ENCODE measurements around the gene AK1.
"Not testable (repeated sequence)": the region's sequence is repeated elsewhere in the genome, so short reads cannot be mapped to it uniquely, and the experiment has no call there.

AK1 gene

DNA sequence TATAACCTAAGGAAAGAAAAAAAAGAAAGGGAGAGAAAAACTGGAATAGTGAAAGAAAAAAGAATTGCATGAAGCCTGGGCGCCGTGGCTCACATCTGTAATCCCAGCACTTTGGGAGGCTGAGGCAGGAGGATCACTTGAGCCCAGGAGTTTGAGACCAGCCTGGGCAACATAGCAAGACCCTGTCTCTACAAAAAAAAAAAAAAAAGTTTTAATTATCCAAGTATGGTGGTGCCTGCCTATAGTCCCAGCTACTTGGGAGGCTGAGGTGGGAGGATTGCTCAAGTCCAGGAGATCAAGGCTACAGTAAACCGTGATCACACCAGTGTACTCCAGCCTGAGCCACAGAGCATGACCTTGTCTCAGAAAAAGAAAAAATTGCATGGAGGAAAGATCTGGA is 4.2 kb upstream of the AK1 start:
- not testable (repeated sequence) for DNase-seq

DNA sequence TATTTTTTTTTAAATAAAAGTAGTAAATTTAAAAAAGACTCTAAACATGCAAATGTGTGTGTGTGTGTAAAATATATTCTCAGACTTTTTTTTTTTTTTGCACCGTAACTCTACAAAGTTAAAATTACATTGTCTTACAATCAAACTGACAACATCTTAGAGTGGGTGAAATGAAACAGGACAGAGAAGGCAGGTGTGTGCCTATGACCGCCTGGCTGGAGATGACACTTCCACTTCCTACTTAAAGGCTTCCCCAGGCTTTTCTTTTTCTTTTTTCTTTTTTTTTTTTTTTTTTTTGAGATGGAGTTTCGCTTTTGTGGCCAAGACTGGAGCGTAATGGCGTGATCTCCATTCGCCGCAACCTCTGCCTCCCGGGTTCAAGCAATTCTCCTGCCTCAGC is 2.7 kb upstream of the AK1 start:
- no peak for DNase-seq

DNA sequence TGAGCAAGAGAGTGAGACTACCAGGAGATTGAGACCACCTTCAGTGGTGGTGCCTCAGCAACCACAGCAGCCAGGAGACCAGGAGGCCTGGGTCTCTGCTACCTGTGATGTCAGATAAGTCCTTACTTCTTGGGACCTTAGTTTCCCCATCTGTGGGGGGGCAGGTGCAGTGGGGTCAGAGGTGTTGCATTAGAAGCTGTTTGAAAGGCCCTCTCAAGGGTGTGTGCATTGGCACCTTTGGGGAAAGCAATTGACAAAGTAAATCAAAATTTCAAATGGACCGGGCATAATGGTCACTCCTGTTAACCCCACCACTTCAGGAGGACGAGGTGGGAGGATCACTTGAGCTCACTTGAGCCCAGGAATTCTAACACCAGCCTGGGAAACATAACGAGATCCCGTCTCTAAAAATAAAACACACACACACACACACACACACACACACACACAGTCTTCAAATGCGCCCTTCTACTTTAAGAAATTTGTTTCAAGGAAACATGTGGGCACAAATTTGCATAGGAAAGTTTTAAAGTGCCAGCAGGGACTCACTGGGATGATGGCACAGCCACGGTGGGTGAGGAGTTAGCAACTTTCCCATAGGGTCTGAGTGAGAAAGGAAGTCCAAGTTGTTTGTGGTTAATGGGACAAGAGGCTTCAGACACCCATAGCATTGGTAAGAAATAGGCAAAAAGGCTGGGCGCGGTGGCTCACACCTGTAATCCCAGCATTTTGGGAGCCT is 1.3 kb upstream of the AK1 start:
- DNase-seq: no peak

DNA sequence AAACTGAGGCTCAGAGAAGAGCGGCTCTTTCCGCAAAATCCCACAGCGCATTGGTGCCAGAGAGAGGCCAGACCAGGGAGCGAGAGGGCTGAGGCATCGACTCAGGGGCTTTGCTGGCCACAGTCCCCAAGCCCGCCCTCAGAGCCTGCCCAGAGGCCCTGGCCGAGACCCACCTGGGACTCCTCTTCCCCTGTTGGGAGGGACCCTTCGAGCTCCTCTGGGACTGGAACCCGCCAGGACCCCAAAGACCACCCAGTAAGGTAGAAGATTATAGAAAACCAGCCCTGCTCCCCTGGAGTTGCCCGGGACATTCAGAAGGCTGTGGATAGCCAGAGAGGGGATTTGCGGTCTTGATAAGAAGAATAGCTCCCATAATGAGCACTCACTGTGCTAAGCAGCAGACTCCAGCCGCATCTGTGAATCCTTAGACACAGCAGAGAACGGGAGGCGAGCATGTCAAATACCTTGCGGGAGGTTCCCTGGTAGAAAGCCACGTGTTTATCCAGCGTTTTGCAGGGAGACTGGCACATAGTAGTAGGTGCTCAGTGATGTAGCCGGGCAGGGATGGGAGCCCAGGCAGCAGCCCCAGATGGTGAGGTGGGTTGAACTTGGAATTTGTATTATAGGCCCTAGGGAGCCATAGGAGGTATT is 651 bp upstream of the AK1 start:
- DNase-seq: no peak

DNA sequence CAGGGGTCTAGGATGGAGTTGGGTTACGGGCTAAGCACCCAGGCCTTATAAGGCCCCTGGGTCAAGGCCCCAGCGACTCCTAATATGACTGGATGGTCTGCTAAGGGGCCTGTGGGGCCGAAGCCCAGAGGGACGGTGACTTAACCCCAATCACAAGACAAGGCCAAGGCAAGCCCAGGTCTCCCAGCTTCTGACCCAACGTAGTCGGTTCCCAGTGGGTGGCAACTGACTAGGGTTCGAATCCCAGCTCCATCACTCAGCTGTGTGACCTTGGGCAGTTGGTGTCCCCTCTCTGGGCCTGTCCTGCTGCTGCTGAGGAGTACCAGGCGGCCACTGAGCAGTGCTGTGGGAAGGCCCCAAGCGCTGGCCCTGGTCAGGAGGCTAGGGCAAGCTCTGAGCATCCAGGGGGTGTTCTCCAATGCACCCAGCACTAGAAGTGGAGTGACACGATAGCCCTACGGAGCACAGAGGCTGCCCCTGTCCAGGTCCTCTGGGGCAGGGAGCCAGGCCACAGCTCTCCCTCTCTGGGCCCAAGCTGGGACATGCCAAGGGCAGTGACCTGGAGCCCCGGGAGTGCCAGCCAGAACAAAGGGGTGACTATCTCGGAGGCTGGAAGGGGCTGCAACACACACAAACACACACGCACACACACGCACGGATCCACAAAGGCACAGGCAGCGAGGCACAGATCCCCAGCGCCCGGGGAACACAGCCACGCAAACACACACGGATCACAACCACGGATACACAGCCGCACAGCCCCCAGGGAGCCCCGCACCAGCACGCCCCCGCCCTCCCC is 512 bp downstream of the AK1 start:
- DNase-seq: no peak

DNA sequence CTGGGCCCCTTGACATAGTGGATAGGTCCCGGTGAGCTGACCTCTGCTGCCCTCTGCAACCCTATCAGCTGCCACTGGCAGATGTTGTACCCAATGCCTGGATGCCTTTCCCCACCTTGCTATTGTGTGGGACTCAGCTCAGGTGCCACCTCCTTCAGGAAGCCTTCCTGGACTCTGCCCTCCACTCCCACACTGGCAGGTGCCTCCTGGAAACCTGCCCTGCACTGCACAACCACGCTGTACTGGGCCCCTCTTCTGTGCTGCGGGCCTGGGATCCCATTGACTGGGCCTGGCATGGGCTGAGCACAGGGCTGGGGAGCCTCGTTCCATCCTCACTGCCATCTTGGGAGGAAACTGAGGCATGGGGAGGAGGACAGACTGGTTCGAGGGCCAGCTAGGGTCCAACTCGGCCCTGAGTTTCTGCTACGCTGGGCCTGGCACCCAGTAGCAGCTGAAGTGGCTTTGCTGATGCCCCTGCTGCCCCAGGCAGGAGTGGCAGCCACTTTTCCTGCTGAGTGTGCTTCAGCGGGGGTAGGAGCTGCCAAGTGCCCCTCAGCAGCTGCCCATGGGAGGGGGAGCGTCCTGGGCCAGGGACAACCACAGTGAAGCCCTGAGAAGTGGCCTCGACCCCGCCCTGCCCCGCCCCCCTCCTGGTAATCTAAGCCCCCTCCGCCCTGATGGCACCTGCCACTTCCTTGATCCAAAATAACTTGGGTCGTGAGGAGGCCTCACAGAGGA is 1.3 kb downstream of the AK1 start:
- DNase-seq: no peak

DNA sequence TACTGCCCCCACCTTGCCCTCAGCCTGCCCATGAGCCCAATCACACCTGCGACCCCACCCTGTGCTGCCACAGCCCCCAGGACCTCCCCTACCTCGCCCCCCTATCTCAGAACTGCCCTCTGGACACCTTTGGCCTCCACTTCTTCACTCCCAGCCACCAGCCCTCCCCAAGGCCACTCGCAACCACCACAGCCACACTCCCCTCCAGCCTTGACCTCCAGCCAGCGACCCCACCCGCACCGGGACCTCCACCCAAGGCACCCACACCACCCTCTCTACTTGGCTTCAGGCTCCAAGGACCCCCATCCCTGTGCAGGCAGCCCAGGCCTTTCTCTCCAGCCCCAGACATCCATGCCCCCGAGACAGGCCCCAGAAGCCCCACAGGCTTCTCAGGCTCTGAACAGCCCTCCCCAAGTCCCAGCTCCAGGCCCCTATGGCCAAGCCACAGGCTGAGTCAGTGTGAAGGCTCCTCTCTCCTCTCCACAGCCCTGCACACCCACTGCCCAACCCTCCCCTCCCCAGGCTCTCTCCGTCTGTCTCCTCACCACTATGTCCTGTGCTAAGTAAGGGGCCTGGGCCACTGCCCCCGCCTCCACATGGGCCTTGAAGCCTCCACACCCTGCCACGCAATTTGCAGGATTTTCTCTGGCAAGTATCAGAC is 2.0 kb downstream of the AK1 start:
- no peak for DNase-seq

DNA sequence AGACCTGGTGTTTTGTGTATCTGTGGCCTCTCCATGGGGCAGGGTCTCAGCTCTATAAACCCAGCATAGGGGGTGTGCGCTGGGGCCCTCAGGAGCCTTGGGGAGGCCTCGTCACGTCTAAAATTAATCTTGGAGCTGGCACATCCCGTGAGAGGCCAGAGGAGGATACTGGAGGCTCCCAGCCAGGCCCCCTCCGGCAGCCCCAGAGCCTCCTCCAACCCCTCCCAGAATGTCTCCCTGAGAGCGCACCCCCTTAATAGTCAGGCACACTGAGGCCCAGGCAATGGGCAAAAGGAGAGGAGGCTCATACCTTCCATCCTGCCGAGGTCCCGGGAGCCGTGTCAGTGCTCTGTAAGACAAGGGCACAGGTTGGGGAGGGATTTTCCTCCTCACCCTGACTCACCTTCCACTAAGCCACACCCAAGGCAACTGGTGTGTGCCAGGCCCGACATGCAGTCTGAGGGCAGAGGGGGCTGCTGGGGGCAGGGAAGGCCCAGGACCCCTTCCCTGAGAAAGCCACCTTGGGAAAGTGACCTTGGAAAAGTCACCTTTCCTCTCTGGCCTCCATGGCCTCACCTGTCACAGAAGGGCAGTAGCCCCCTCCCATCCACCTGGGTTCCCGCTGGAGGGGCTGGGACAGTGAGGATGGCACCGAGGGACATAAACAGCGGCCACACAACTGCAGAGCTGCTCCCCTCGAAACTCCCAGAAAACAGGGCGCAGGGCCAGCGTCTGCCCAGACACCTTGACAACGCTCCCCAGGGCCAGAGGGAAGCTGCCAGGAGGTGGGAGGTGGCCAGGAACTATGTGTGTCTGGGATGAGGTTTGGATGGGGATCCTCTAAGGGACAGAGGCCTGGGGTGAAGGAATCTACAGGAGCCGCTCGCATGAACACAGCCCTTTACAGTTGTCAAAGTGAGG is 2.9 kb downstream of the AK1 start:
- no peak for DNase-seq

DNA sequence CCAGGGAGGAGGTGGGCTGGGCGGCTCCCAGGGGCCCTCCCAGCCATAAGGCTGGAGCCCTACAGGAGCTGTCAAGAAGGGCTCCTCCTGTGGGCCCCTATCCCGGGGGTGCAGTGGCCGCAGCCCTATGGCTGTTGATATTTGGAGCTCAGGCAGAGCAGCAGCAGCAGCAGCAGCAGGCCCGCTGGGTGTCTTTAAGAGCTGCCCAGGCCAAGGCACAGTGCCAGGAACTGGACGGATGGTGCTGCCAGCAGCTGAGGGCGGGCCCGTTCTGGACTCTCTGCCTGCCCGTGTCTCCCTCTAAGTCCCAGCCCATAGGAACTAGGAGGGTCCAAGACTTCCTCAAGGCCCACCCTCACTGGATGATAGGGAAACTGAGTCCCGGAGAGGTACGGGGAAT is 3.6 kb downstream of the AK1 start:
- DNase-seq: no peak

DNA sequence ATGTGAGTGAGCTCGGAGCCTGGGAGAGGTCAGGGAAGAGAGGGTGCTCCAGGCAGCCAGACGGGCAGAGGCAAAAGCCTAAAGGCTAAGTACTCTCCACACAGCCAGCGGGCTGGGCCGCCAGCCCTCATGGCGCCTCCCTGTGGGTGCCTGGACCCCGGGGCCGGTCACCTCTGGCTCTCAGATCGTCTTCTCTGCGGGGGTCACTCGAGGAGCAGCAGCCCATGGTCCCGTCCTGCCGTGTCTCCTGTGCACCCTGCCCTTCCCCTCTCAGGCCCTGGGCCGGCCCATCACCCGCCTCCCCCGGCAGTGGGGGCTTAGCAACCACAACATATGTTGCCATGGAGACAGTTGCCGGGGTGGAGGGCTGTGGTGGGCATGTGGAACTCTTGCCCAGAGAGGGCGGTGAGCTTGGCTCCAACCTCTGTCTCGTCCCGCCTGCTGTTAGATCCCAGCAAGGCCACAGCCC is 4.2 kb downstream of the AK1 start:
- DNase-seq: no peak

DNA sequence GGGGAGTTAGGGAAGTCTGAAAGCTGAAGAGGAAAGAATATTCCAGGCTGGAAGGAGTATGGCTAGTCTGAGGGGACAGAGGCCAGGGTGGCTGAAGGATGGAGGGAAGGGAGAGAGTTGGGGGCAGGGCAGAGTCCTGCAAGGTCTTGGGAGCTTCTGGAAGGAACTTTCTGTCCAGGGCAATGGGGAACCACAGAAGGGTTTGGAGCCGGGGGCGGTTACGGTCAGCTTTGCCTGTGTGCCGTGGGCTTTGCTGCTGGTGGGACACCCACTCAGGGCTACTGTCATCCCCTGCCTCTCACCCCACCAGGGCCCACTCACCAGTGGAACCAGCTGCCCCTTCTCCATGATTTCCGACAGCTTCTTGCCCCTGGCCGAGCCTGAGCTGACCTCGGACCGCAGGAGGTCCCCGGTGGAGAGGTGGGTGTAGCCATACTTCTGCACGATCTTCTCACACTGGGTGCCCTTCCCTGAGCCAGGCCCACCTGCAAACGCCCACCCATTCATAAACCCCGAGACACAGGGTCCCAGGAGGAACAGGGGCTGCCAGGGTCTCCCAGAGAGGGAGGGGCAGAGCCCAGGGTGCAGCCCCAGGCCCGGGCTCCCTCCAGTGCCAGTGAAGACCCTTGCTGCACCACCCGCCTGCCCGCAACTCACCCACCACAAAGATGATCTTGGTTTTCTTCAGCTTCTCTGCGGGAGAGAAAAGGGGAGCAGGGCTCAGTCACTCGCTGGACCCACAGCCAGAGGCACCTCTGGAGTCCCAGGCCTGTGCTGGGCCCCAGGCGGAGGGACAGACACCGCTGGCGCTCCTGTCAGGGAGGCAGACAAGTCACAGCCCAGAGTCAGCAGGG is 4.9 kb downstream of the AK1 start:
- DNase-seq: no peak

DNA sequence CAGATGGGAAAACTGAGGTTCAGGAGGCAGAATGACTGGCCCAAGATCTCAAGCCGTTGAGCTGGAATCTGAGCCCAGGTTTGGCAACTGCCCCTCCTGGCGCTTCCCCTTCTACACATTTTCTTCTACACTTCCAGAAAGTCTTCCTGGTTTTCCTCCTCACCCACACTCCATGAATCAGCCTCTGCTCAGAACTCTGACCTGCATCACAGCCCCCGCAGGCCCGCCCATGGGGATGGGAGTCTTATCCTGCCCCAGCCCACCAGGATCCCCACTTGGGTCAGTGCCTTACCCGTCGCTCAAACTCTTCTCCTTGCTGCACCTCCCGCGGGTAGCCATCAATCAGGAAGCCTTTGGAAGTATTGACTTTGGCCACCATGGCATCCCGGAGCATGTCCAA is 5.9 kb downstream of the AK1 start:
- no peak for DNase-seq

DNA sequence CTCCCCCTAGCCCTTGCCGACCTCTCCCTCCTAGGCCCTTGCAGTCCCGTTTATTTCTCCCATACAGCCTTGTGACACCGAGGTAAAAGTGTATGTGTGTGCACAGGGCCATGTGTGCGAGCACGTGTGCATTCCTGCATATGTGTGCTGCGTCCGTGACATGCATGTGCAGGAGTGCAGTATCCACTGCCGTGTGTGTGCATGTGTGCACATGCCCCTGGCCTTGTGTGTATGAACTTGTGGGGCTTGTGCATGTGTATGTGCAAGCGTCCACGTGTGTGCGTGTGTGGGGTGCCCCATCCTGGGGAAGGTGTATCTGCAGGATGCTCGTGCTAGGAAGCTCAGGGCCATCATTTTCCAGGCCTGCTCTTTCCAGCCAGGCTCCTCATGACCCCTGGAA is 6.6 kb downstream of the AK1 start:
- no peak for DNase-seq

DNA sequence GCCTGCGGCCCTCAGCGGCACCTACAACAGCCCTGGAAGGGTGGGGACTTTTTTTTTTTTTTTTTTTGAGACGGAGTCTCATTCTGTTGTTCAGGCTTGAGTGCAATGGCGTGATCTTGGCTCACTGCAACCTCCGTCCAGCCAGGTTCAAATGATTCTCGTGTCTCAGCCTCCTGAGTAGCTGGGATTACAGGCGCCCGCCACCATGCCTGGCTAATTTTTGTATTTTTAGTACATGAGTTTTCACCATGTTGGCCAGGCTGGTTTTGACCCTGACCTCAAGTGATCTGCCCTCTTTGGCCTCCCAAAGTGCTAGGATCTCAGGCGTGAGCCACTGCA is 7.4 kb downstream of the AK1 start:
- not testable (repeated sequence) for DNase-seq

DNA sequence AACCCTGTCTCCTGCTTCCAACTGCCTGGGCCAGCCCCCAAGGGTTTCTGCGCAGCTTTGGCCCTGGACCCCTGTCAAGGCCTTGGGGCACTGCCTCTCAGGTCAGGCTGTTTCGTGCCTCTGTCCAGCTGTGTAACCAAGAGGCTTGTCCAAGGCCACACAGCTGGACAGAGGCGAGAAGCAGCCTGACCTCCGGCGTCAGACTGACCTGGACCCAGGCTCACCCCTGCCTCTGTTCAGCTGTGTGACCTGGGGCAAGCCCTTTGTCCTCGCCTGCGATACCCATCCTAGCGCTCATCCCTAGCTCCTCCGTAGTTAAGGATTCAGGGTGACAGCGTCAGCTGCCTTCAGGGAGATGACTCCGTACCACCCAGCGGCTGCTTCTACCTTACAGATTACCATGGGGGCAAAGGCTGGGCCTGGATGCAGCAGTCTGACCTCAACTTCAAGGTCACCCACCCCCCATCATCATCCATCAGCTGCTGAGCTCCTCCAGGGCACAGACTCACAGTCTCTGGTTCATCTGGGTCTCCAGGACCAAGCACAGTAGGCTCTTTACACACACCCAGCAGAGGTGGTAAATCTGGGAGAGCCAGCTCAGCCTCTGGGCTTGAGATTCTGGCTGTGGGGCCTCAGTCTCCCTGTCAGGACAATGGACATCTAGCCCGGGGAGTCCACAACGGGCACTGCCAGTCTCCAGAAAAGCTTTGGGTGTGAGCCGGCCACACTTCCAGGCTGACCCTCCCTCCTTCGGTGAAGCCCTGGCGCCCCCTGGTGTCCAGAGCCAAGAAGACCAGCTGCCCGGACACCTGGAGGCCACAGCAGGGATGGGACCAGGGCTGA is 7.9 kb downstream of the AK1 start:
- DNase-seq: peak; percentile 93

DNA sequence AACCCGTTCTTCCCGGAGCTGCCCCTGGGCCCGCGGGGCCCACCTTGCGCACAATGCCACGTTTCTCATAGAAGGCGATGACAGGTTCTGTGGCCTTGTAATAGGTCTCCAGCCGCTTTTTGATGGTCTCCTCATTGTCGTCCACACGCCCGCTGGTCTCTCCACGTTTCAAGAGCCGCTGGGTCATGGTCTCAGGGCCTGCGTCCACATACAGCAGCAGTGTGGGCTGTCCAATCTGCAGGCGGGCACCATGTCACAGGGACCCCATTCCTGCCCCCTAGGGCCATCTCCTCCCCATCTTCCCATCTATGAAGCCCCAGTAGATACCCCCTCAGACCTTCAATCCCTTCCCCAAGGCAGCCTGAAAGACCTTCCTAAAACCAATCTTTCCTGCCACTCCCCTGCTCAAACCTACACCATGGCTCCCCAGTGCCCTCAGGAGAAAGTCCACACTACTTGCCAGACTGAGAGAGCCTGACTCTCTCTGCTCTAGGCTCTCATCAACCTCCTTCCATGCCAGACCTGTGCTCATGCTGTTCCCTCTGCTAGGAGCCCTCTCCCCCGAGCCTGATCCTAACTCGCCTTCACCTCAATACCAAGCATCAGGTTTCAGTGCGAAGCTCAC is 9.1 kb downstream of the AK1 start:
- no peak for DNase-seq

DNA sequence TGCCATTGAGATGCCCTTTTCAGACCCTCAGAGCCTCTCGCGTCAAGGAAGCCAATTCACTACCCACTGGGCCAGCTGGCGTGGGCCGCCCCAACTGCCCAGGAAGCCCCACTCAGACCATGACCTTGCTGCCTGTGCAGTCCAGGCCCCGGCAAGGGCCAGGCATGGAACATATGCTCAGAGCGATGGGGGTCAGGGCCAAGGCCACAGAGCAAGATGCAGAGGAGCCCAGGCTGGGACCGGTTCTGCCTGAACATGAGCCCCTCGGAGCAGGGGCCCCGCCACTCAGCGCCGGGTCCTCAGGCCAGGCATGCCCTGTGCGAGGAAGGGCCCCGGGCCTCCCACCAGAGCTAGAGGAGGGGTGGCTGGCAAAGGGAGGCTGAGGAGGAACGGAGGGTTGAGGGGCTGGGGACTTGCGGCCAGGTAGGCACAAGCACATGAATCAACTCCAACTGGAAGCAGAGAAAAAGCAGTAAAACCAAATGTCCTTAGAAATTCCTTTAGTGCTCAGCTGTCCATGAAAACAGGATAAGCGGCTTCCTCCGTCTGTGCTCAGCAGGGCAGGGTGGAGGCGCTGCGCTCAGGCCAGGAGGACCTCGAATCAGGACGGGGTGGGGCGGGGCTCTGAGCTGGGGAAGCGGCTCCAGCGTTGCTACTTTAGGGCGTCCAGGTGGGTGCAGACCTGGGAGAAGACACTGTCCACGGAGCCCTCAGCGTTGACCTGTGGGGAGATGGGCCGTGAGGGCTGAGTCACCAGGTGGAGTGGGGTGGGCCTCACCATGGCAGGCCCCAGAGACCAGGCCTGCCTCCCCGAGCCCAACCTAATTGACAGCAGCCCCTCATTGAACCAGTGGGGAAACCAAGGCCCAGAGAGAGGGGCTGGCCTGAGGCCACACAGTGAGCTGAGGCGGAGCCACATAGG is 9.9 kb downstream of the AK1 start:
- DNase-seq: no peak

DNA sequence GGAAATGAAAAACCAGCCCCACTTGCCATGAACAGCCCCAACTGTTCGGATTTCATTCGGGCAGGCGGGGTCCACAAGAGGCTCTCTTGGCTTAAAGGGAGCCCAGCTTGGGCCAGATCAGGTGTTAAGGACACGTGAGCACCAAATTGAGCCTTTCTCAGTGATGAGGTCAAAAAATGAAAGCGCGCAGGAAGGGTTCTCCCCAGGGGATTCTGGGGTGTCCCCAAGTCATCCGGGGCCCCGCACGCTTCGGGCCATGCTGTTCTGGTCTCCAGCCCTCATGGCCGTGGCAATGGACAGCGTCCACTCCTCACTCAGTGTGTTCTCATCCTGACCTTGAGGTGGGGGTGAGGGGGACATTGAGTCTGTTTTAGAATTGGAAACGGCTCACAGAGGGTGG is 10.9 kb downstream of the AK1 start:
- DNase-seq: no peak

Measured in activated effector memory CD4-positive, alpha-beta T cell treated with anti-CD3 and anti-CD28 coated beads, Interleukin-2, amount 50 U/mL, for 16 hours (primary cell).